ENCODE data around the gene CTNNA2. TPM values are rescaled to one million over a fixed set of nuclear protein-coding genes. Genes with fewer than 3 reads are reported as not detected.

Gene CTNNA2
- total RNA-seq, 1 experiment from 2014 or later, result 5.5 TPM

- Histone ChIP-seq H4K5ac (ENCODE audit: insufficient read length, low read depth, low read length) (no peak overlapping the region), H2AK5ac (ENCODE audit: insufficient read length, low read length) (no peak overlapping the region), H4K20me1 (ENCODE audit: control insufficient read depth, insufficient read depth, insufficient read length) (no peaks in the 10 kb centered on the region), H4K91ac (ENCODE audit: insufficient read length, low read depth, low read length) (no peak overlapping the region), H3K14ac (ENCODE audit: insufficient read depth, low read length) (no peak overlapping the region), H4K8ac (replicated peaks; ENCODE audit: insufficient read length, low read depth, low read length) (no peak overlapping the region), H3K18ac (ENCODE audit: insufficient read length, low read depth, low read length) (no peak overlapping the region), H3K9ac (ENCODE audit: extremely low read depth, insufficient read length, low read length) (no peak overlapping the region), H2BK120ac (ENCODE audit: low read depth, low read length, poor library complexity, severe bottlenecking) (no peak overlapping the region), H3K4ac (ENCODE audit: low read depth, low read length) (no peak overlapping the region), H3K27me3 (ENCODE audit: insufficient read depth, low read length) (no peaks in the 10 kb centered on the region), H2BK12ac (ENCODE audit: insufficient read length, low read depth, low read length) (no peak overlapping the region), H2BK5ac (ENCODE audit: insufficient read length, low read length) (no peak overlapping the region), H3K4me1 (ENCODE audit: insufficient read depth, low read length) (peaks cover 7% of the 10 kb centered on the region; the same call in 1 of the 2 replicates), H3K23ac (ENCODE audit: insufficient read length, low read depth, low read length) (no peak overlapping the region), H3T11ph (ENCODE audit: low read length) (no peak overlapping the region), H3K4me2 (ENCODE audit: insufficient read depth, insufficient read length, low read length) (no peak overlapping the region), H2AFZ (ENCODE audit: low read length) (no peak overlapping the region), H3K23me2 (ENCODE audit: insufficient read length, low read depth, low read length, poor library complexity, severe bottlenecking) (no peaks in the 10 kb centered on the region), H3K79me1 (ENCODE audit: insufficient read depth, low read depth, low read length, poor library complexity, severe bottlenecking) (no peaks in the 10 kb centered on the region), H2BK20ac (ENCODE audit: low read depth, low read length, poor library complexity, severe bottlenecking) (no peak overlapping the region), H3K56ac (ENCODE audit: insufficient read length, low read depth, low read length) (no peak overlapping the region), H3K79me2 (ENCODE audit: insufficient read depth, low read length) (no peaks in the 10 kb centered on the region), H3K9me3 (ENCODE audit: control insufficient read depth, low read depth, low read length) (no peaks in the 10 kb centered on the region), H2BK15ac (ENCODE audit: low read depth, low read length) (no peak overlapping the region), H3K27ac (ENCODE audit: insufficient read length, low read depth, low read length) (no peak overlapping the region)
- peaks cover 12 to 14% of the 10 kb centered on the region in 2 experiments for H3K9me3 Mint-ChIP-seq
- no peak for DNase-seq
- no peak overlapping the region for H3K4me3 Mint-ChIP-seq
- TF ChIP-seq, protein P1, sequence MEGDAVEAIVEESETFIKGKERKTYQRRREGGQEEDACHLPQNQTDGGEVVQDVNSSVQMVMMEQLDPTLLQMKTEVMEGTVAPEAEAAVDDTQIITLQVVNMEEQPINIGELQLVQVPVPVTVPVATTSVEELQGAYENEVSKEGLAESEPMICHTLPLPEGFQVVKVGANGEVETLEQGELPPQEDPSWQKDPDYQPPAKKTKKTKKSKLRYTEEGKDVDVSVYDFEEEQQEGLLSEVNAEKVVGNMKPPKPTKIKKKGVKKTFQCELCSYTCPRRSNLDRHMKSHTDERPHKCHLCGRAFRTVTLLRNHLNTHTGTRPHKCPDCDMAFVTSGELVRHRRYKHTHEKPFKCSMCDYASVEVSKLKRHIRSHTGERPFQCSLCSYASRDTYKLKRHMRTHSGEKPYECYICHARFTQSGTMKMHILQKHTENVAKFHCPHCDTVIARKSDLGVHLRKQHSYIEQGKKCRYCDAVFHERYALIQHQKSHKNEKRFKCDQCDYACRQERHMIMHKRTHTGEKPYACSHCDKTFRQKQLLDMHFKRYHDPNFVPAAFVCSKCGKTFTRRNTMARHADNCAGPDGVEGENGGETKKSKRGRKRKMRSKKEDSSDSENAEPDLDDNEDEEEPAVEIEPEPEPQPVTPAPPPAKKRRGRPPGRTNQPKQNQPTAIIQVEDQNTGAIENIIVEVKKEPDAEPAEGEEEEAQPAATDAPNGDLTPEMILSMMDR (conservative IDR thresholded peaks at IDR 0.05), result no peak
- peaks cover 6 to 13% (median 7%) of the 10 kb centered on the region in 3 experiments; a peak in 5 of 7 replicates for H3K36me3 Mint-ChIP-seq (ENCODE audit: insufficient read depth in 1 of 3, low read depth in 3 of 3)
- no peak overlapping the region for H3K27ac Mint-ChIP-seq
- no CpG with 5 or more reads among the region's 2 CpGs for WGBS (ENCODE audit: extremely low coverage, insufficient read length, low lambda C conversion rate)
- peaks cover 7 to 11% of the 10 kb centered on the region in 2 experiments for H3K4me1 Mint-ChIP-seq
- no peaks in the 10 kb centered on the region for H3K27me3 Mint-ChIP-seq (ENCODE audit: low read depth)
Measured at GRCh38 chr2:80185091-80185490, 672.2 kb downstream of the CTNNA2 start.

All from H9 (cell line).